Neural cell (in vitro differentiated cells): ENCODE data around the gene ARHGEF1.

Source experiments
- EZH2 ChIP-seq: fragments of 200-600, 300-800 bp; shearing (Covaris generic), sonication (generic); IDR thresholded peaks from 2 replicates; pipeline ENCODE4 v1.6.1; 2014; ENCODE audit warnings: antibody characterized with exemption, low read length, borderline replicate concordance, mild to moderate bottlenecking; ENCODE audit not compliant: insufficient read depth, poor library complexity, severe bottlenecking
- RAD21 ChIP-seq: fragments of 450-650 bp; conservative IDR thresholded peaks from 2 replicates; pipeline ENCODE4 v1.6.1; 2014; ENCODE audit warnings: antibody characterized with exemption, mild to moderate bottlenecking, moderate library complexity
- REST ChIP-seq: IDR thresholded peaks from 2 replicates; pipeline ENCODE4 v1.6.1; 2012; ENCODE audit warnings: borderline replicate concordance

- no peak for TF ChIP-seq REST
- no peak for TF ChIP-seq RAD21
- TF ChIP-seq EZH2, result no peak
Observed at GRCh38 chr19:41848666-41849065, 34.3 kb upstream of the ARHGEF1 start.
